SK-N-SH treated with all-trans-retinoic acid at 6 μM for 48 hours (cell line): Measurements from ENCODE around the gene ZNF57.

Experiments used
- ATAC-seq: fragments of 200-7000 bp; cut with Tn5 transposase; 3 replicates; pipeline ENCODE4 v1.9.1; 2020; ENCODE audit warnings: mild to moderate bottlenecking, moderate library complexity
- ARNTL ChIP-seq: fragments of 450-650 bp; formaldehyde crosslinking; IDR thresholded peaks from 2 replicates; pipeline ENCODE4 v1.5.0; 2020; ENCODE audit warnings: low read depth, mild to moderate bottlenecking, moderate library complexity, borderline replicate concordance
- BACH2 ChIP-seq: fragments of 250-450 bp; sonication (Bioruptor Pico); IDR thresholded peaks from 2 replicates; pipeline ENCODE4 v1.9.0; 2021; ENCODE audit warnings: mild to moderate bottlenecking, borderline replicate concordance
- CREB5 ChIP-seq: fragments of 250-450 bp; sonication (Bioruptor Pico); IDR thresholded peaks from 2 replicates; pipeline ENCODE4 v1.5.1; 2020; ENCODE audit warnings: low read depth, mild to moderate bottlenecking, moderate library complexity
- CSDC2 ChIP-seq: fragments of 250-450 bp; sonication (Bioruptor Pico); IDR thresholded peaks from 2 replicates; pipeline ENCODE4 v1.5.0; 2020; ENCODE audit warnings: mild to moderate bottlenecking, moderate library complexity
- CSRNP3 ChIP-seq: fragments of 250-450 bp; sonication (Bioruptor Pico); IDR thresholded peaks from 2 replicates; pipeline ENCODE4 v1.5.1; 2021; ENCODE audit warnings: mild to moderate bottlenecking, moderate library complexity
- ESRRG ChIP-seq: fragments of 250-450 bp; sonication (Bioruptor Pico); IDR thresholded peaks from 2 replicates; pipeline ENCODE4 v1.6.1; 2021; ENCODE audit warnings: mild to moderate bottlenecking
- GLIS3 ChIP-seq: fragments of 250-450 bp; sonication (Bioruptor Pico); IDR thresholded peaks from 2 replicates; pipeline ENCODE4 v1.5.0; 2020; ENCODE audit warnings: mild to moderate bottlenecking, moderate library complexity
- ISL1 ChIP-seq: fragments of 250-450 bp; sonication (Bioruptor Pico); IDR thresholded peaks from 2 replicates; pipeline ENCODE4 v2.1.2; 2022; ENCODE audit warnings: mild to moderate bottlenecking, moderate library complexity
- OSR1 ChIP-seq: fragments of 250-450 bp; sonication (Bioruptor Pico); IDR thresholded peaks from 2 replicates; pipeline ENCODE4 v1.8.0; 2022; ENCODE audit warnings: moderate library complexity, mild to moderate bottlenecking, inconsistent platforms
- POU6F1 ChIP-seq: fragments of 250-450 bp; sonication (Bioruptor Pico); IDR thresholded peaks from 2 replicates; pipeline ENCODE4 v1.8.0; 2021; ENCODE audit warnings: low read depth, mild to moderate bottlenecking, moderate library complexity, borderline replicate concordance
- PPARA ChIP-seq: fragments of 250-450 bp; sonication (Bioruptor Pico); IDR thresholded peaks from 2 replicates; pipeline ENCODE4 v1.5.0; 2020; ENCODE audit warnings: mild to moderate bottlenecking, borderline replicate concordance
- RARB ChIP-seq: fragments of 250-450 bp; sonication (Bioruptor Pico); IDR thresholded peaks from 2 replicates; pipeline ENCODE4 v1.8.0; 2021; ENCODE audit warnings: mild to moderate bottlenecking, moderate library complexity
- SNAI2 ChIP-seq: fragments of 250-450 bp; sonication (Bioruptor Pico); IDR thresholded peaks from 2 replicates; pipeline ENCODE4 v1.5.0; 2020; ENCODE audit warnings: mild to moderate bottlenecking, moderate library complexity
- TCF4 ChIP-seq: fragments of 250-450 bp; sonication (Bioruptor Pico); IDR thresholded peaks from 2 replicates; pipeline ENCODE4 v1.8.0; 2021; ENCODE audit warnings: mild to moderate bottlenecking, moderate library complexity, borderline replicate concordance
- TOX ChIP-seq: fragments of 250-450 bp; sonication (Bioruptor Pico); IDR thresholded peaks from 2 replicates; pipeline ENCODE4 v1.8.0; 2021; ENCODE audit warnings: mild to moderate bottlenecking, moderate library complexity, borderline replicate concordance
- ZC3H10 ChIP-seq: fragments of 250-450 bp; sonication (Bioruptor Pico); IDR thresholded peaks from 2 replicates; pipeline ENCODE4 v1.5.1; 2021; ENCODE audit warnings: mild to moderate bottlenecking, moderate library complexity
- ZFP3 ChIP-seq: fragments of 250-450 bp; sonication (Bioruptor Pico); IDR thresholded peaks from 2 replicates; pipeline ENCODE4 v1.5.0; 2020; ENCODE audit warnings: mild to moderate bottlenecking, moderate library complexity
- ZFP30 ChIP-seq: fragments of 450-650 bp; formaldehyde crosslinking; IDR thresholded peaks from 2 replicates; pipeline ENCODE4 v1.5.0; 2022; ENCODE audit warnings: mild to moderate bottlenecking, moderate library complexity
- ZNF565 ChIP-seq: fragments of 450-650 bp; formaldehyde crosslinking; conservative IDR thresholded peaks from 2 replicates; pipeline ENCODE4 v1.5.0; 2020; ENCODE audit warnings: low read depth, mild to moderate bottlenecking, moderate library complexity
- ZNF70 ChIP-seq: fragments of 450-650 bp; formaldehyde crosslinking; IDR thresholded peaks from 2 replicates; pipeline ENCODE4 v1.5.0; 2020; ENCODE audit warnings: mild to moderate bottlenecking, moderate library complexity
- ZNF8 ChIP-seq: fragments of 450-650 bp; formaldehyde crosslinking; IDR thresholded peaks from 2 replicates; pipeline ENCODE4 v1.5.0; 2020; ENCODE audit warnings: mild to moderate bottlenecking, moderate library complexity
- TF ChIP-seq, protein P1 (sequence below): fragments of 250-450 bp; sonication (Bioruptor Pico); IDR thresholded peaks from 2 replicates; pipeline ENCODE4 v1.5.0; 2020; ENCODE audit warnings: mild to moderate bottlenecking, moderate library complexity
- TF ChIP-seq, protein P2 (sequence below): fragments of 250-450 bp; sonication (Bioruptor Pico); IDR thresholded peaks from 2 replicates; pipeline ENCODE4 v1.8.0; 2020; ENCODE audit warnings: mild to moderate bottlenecking, moderate library complexity, borderline replicate concordance

ZNF57 gene

GRCh38 chr19:2944403-2944774 is 43.7 kb downstream of the ZNF57 start:
- peak; percentile 46 for ATAC-seq
- no peak for TF ChIP-seq RARB
- no peak for TF ChIP-seq OSR1 (CRISPR knock-in tag)
- no peak for TF ChIP-seq ARNTL (CRISPR knock-in tag)
- no peak for TF ChIP-seq ZNF565 (CRISPR knock-in tag)
- TF ChIP-seq POU6F1 (CRISPR knock-in tag): no peak
- no peak for TF ChIP-seq CREB5
- TF ChIP-seq ESRRG: no peak
- no peak for TF ChIP-seq ZFP3 (CRISPR knock-in tag)
- no peak for TF ChIP-seq ZC3H10 (CRISPR knock-in tag)
- TF ChIP-seq TOX: no peak
- TF ChIP-seq ZNF8: no peak
- no peak for TF ChIP-seq BACH2 (CRISPR knock-in tag)

- peak; percentile 99 for ATAC-seq
- TF ChIP-seq CREB5 (0 out of 2 replicates have a peak, but pooled peaks have one; percentile 16), GLIS3 (CRISPR knock-in tag) (0 out of 2 replicates have a peak, but pooled peaks have one; percentile 23), CSDC2 (peak; percentile 32; the same call in 1 of the 2 replicates), ZNF8 (no peak; the same call in 1 of the 2 replicates), TOX (0 out of 2 replicates have a peak, but pooled peaks have one; percentile 5), ZNF70 (CRISPR knock-in tag) (peak; percentile 29; the same call in 1 of the 2 replicates)
- TF ChIP-seq, protein P1, sequence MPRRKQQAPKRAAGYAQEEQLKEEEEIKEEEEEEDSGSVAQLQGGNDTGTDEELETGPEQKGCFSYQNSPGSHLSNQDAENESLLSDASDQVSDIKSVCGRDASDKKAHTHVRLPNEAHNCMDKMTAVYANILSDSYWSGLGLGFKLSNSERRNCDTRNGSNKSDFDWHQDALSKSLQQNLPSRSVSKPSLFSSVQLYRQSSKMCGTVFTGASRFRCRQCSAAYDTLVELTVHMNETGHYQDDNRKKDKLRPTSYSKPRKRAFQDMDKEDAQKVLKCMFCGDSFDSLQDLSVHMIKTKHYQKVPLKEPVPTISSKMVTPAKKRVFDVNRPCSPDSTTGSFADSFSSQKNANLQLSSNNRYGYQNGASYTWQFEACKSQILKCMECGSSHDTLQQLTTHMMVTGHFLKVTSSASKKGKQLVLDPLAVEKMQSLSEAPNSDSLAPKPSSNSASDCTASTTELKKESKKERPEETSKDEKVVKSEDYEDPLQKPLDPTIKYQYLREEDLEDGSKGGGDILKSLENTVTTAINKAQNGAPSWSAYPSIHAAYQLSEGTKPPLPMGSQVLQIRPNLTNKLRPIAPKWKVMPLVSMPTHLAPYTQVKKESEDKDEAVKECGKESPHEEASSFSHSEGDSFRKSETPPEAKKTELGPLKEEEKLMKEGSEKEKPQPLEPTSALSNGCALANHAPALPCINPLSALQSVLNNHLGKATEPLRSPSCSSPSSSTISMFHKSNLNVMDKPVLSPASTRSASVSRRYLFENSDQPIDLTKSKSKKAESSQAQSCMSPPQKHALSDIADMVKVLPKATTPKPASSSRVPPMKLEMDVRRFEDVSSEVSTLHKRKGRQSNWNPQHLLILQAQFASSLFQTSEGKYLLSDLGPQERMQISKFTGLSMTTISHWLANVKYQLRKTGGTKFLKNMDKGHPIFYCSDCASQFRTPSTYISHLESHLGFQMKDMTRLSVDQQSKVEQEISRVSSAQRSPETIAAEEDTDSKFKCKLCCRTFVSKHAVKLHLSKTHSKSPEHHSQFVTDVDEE (CRISPR knock-in tag): peak; percentile 91
- TF ChIP-seq, protein P2, sequence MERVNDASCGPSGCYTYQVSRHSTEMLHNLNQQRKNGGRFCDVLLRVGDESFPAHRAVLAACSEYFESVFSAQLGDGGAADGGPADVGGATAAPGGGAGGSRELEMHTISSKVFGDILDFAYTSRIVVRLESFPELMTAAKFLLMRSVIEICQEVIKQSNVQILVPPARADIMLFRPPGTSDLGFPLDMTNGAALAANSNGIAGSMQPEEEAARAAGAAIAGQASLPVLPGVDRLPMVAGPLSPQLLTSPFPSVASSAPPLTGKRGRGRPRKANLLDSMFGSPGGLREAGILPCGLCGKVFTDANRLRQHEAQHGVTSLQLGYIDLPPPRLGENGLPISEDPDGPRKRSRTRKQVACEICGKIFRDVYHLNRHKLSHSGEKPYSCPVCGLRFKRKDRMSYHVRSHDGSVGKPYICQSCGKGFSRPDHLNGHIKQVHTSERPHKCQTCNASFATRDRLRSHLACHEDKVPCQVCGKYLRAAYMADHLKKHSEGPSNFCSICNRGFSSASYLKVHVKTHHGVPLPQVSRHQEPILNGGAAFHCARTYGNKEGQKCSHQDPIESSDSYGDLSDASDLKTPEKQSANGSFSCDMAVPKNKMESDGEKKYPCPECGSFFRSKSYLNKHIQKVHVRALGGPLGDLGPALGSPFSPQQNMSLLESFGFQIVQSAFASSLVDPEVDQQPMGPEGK: no peak
Measured at GRCh38 chr19:2944775-2945574, 44.2 kb downstream of the ZNF57 start, which contains the start of gene ZNF77. Gene ZNF77 (minus strand): TSS chr19:2944971. CDS start chr19:2944840, 131 bp downstream.

GRCh38 chr19:2945575-2946184 is 45.0 kb downstream of the ZNF57 start:
- no peak for ATAC-seq
- TF ChIP-seq ESRRG (no peak), CSDC2 (no peak), SNAI2 (CRISPR knock-in tag) (no peak), ZFP3 (CRISPR knock-in tag) (no peak), CREB5 (no peak), PPARA (CRISPR knock-in tag) (no peak), OSR1 (CRISPR knock-in tag) (no peak), TOX (no peak), ZFP30 (CRISPR knock-in tag) (no peak), TCF4 (CRISPR knock-in tag) (no peak), ISL1 (CRISPR knock-in tag) (no peak), BACH2 (CRISPR knock-in tag) (no peak), CSRNP3 (CRISPR knock-in tag) (no peak), GLIS3 (CRISPR knock-in tag) (no peak)
